ENCODE data around the gene MTMR2.
A peak's percentile ranks its signal among the peaks of the same experiment; 100 is the strongest.

MTMR2 gene

GRCh38 chr11:95790933-95791708 lies 132.8 kb downstream of the MTMR2 start:
- Mint-ChIP-seq H3K9me3 (no peaks in the 10 kb centered on the region), H3K27ac (peak overlapping the region; percentile 100), H3K27me3 (no peaks in the 10 kb centered on the region), H3K4me1 (ENCODE audit: low read depth in 2 of 2) (peaks cover 34 to 49% of the 10 kb centered on the region in 2 donors), H3K4me3 (peak overlapping the region; percentile 93 to 100), H3K36me3 (ENCODE audit: insufficient read depth) (peaks cover 34% of the 10 kb centered on the region)
- ATAC-seq (replicated peaks) (no peak), DNase-seq (peak; percentile 33 to 40 (median 36))

- H3K27ac Mint-ChIP-seq, result peak within 1 kb of the TSS; percentile 100
- peaks cover 42% of the 10 kb centered on the region for H3K36me3 Mint-ChIP-seq (ENCODE audit: insufficient read depth)
These were observed 133.6 kb downstream of the MTMR2 start, which contains the start of gene CEP57 for GRCh38 chr11:95790123-95790932. CEP57 (plus strand) TSS chr11:95790498; CDS start chr11:95790699, 201 bp downstream.

GRCh38 chr11:95789506-95790122 lies 134.3 kb downstream of the MTMR2 start, which contains the start of gene FAM76B:
FAM76B (minus strand) TSS chr11:95789782; CDS start chr11:95789478, 304 bp downstream.
- peak within 1 kb of the TSS; percentile 93 to 100 for H3K4me3 Mint-ChIP-seq
- H3K9me3 Mint-ChIP-seq, result no peaks in the 10 kb centered on the region
- peaks cover 49% of the 10 kb centered on the region for H3K36me3 Mint-ChIP-seq (ENCODE audit: insufficient read depth)
- peaks cover 34 to 49% of the 10 kb centered on the region in 2 donors for H3K4me1 Mint-ChIP-seq (ENCODE audit: low read depth in 2 of 2)
- no peaks in the 10 kb centered on the region for H3K27me3 Mint-ChIP-seq
- H3K27ac Mint-ChIP-seq, result peak within 1 kb of the TSS; percentile 100
- DNase-seq (peak; percentile 97 to 99 (median 98)), ATAC-seq (replicated peaks) (peak; percentile 69)

More at GRCh38 chr11:95790123-95790932, 133.6 kb downstream of the MTMR2 start, which contains the start of gene CEP57:
- H3K4me3 Mint-ChIP-seq, result peak within 1 kb of the TSS; percentile 93 to 100
- DNase-seq (peak; percentile 90 to 92 (median 92)), ATAC-seq (replicated peaks) (peak; percentile 60)
- H3K27me3 Mint-ChIP-seq, result no peaks in the 10 kb centered on the region
- no peaks in the 10 kb centered on the region for H3K9me3 Mint-ChIP-seq
- H3K4me1 Mint-ChIP-seq (ENCODE audit: low read depth in 2 of 2), result peaks cover 34 to 50% of the 10 kb centered on the region in 2 donors

- no peak for ATAC-seq (replicated peaks)
- Mint-ChIP-seq H3K4me3 (peak overlapping the region; percentile 93 to 100), H3K9me3 (no peaks in the 10 kb centered on the region), H3K27me3 (no peaks in the 10 kb centered on the region), H3K27ac (peak overlapping the region; percentile 100), H3K4me1 (ENCODE audit: low read depth in 2 of 2) (peaks cover 33 to 48% of the 10 kb centered on the region in 2 donors), H3K36me3 (ENCODE audit: insufficient read depth) (peaks cover 55% of the 10 kb centered on the region)
- peak in 2 of 3 experiments; percentile 11 to 18 for DNase-seq
These were observed 134.9 kb downstream of the MTMR2 start for GRCh38 chr11:95788921-95789505.
